GM18519 (cell line): ENCODE results near the gene CLEC1B.
"Not testable (repeated sequence)": the region's sequence is repeated elsewhere in the genome, so short reads cannot be mapped to it uniquely, and the experiment has no call there.

Experiments
- ATAC-seq: cut with Tn5 transposase; IDR thresholded peaks from one replicate; pipeline ENCODE4 v1.9.1; 2021; ENCODE audit warnings: mild to moderate bottlenecking, moderate library complexity; ENCODE audit not compliant: unreplicated experiment, low FRiP score

Gene CLEC1B

DNA sequence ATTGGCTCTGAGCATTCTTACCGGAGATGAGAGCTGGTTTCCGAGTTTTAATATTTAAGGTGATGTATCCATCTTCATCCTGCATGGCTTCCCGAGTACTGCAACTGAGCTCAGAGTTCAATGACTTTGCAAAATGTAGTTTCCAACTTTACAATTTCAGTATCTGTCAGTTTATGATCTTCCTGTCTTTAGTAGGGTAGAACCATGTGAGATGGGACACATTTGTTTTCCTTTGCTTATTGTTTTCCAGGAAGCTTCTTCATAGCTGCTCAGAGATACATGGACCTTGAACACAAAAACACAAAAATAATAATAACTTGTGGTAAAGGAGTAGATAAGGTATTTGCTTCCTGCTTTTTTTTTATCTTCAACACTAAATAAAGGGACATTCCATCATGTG is at the start of gene CLEC1B:
CLEC1B (minus strand) TSS at position 106 of the 400 bp plus-strand sequence; CDS start at position 85, 21 bp downstream.
- no peak for ATAC-seq

DNA sequence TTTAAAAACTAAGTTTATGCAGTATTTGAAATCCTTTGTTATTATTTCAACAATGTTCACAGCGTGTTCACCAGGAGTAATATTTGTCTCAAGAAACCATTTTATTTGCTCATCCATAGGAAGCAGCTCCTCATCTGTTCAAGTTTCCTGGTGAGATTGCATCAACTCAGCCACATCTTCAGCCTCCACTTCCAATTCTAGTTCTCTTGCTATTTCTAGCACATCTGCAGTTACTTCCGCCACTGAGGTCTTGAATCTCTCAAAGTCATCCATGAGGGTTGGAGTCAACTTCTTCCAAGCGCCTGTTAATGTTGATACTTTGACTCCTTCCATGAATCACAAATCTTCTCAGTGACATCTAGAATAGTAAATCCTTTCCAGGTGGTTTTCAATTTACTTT is 49.6 kb upstream of the CLEC1B start:
- no peak for ATAC-seq

DNA sequence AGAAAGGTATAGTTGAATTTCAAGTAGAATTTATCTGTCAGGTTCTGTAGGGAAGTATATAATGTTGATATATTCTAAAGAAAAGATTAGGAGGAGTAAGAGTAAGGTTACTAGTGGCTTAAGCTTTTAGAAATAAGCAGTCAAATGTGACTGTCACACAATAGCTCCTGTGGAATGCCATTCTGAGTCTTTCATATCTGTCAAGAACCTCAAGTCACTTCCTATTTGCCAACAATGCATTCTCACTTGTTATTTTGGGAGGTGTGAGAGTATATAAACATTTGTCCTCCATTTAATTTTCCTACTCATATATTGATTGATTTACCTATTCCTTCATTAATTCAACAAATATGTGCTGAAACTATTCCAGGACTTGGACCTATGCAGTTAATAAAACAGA is 43.2 kb upstream of the CLEC1B start:
- ATAC-seq: no peak

- ATAC-seq: no peak
These were observed 35.0 kb upstream of the CLEC1B start for GRCh38 chr12:10033783-10034545.

GRCh38 chr12:10031771-10032175 is 32.9 kb upstream of the CLEC1B start:
- no peak for ATAC-seq

GRCh38 chr12:10031321-10031720 is 32.4 kb upstream of the CLEC1B start:
- ATAC-seq: no peak

- no peak for ATAC-seq
These were observed 31.5 kb upstream of the CLEC1B start, which contains the start of gene CLEC9A for GRCh38 chr12:10030446-10030845. CLEC9A (plus strand) TSS chr12:10030682; CDS start chr12:10052688, 22,006 bp downstream.

DNA sequence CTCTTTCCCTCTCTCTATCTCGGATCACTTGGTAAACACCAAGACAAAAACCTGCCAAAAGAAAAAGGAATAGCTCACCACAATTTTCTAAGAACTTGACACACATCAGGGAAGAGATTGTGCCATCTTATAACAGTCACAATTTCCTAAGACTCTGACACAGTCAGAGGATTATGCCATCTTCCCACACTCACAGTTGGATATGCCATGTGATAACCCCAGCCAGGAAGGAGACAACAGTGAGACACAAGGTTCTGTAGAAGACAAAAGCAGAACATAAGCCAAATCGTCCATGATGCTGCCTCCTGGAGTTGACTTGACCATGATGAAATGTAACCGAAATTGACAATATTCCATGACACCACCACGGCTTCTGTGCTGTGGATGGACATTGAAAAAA is 28.8 kb upstream of the CLEC1B start:
- no peak for ATAC-seq

DNA sequence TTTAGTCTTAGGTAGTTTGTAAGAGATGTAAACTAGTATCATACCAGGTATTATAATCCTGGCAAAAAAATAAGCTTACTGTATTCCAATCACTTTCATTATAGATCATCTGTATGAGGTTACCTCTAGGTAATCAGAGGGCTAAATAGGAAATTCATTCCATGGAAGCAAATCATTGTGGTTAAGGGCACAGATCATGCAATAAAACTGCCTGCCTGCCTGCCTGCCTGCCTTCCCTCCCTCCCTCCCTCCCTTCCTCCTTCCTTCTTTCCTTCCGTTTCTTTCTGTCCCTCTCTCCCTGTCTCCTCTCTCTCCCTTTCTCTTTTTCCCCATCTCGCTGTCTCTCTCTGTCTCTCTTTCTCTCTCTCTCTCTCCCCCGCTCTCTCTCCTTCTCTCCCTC is 28.4 kb upstream of the CLEC1B start:
- ATAC-seq: no peak

DNA sequence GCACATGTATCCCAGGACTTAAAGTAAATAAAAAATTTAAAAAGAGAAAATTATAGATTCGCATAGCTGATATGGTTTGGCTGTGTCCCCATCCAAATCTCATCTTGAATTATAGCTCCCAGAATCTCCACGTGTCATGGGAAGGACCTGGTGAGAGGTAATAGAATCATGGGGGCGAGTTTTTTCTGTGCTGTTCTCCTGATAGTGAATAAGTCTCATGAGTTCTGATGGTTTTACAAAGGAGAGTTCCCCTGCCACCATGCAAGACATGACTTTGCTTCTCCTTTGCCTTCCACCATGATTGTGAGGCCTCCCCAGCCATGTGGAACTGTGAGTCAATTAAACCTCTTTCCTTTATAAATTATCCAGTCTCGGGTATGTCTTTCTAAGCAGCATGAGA is 27.7 kb upstream of the CLEC1B start:
- ATAC-seq: not testable (repeated sequence)

DNA sequence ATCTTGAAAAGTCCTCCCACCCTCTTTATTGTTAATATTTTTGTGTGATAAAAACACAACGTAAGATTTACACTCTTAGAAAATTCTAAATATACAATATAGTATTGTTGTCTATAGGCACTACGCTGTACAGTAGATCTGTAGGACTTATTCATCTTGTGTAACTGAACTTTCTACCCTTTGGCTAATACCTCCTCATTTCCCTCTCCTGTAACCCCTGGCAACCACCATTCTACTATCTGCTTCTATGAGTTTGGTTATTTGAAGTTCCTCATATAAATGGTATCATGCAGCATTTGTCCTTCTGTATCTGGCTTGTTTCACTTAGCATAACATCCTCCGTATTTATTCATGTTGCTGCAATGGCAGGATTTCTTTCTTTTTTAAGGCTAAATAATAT is 26.3 kb upstream of the CLEC1B start:
- ATAC-seq: no peak

DNA sequence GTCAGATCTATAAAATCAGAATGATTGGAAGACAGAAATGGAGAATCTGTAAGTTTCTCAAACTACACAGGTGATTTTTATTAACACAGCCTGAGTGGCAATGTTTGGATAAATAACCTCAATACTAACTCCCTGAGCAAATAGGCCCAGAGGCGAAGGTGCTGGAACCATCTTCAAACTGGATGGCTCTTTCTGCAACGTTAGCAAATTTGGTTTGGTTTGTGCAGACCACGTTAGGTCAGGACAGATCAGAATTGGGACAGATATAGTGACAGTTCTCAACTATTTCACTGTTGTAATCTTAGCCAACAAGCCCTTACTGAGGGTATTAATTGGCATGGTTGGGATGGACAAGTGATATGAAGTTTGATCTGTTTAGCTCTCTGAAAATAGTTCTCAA is 22.4 kb upstream of the CLEC1B start:
- ATAC-seq: no peak

DNA sequence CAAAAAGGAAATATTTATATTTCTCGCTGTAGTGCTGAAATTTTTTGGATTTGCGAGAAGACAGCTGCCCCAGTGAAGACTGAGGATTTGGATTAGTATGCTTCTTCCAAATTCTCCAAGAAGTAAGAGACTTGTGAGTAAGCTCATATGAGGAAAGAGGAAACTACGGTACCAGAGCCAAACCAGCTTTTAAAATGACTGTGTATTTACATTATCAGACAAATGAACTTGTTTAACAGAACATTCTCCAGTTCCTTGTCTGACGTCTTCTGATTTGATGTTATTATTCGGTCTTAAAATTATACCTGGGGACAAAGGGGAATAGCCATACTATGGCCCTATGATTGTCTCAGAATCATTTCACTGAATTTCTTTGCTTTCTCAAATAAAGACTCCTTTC is 19.5 kb upstream of the CLEC1B start:
- ATAC-seq: no peak

DNA sequence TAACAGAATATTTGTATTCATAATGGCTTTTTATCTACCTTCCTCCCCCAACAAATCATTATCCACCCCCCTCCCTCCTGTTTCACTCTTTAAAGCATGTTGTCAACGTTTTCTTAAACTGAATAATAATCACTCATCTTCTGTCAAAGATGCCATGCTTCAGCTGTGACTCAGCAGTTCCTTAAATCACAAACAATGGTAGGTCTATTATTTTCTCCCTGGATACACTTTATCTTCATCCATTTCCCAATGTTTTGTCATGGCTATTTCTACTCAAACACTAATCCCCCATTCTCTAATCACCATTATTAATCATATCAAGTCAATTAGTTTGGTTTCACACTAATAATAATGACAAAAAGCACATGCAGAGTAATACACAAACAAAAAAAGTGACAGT is 18.0 kb upstream of the CLEC1B start:
- ATAC-seq: no peak

- ATAC-seq: no peak
These were observed 16.5 kb upstream of the CLEC1B start for GRCh38 chr12:10015450-10015849.

DNA sequence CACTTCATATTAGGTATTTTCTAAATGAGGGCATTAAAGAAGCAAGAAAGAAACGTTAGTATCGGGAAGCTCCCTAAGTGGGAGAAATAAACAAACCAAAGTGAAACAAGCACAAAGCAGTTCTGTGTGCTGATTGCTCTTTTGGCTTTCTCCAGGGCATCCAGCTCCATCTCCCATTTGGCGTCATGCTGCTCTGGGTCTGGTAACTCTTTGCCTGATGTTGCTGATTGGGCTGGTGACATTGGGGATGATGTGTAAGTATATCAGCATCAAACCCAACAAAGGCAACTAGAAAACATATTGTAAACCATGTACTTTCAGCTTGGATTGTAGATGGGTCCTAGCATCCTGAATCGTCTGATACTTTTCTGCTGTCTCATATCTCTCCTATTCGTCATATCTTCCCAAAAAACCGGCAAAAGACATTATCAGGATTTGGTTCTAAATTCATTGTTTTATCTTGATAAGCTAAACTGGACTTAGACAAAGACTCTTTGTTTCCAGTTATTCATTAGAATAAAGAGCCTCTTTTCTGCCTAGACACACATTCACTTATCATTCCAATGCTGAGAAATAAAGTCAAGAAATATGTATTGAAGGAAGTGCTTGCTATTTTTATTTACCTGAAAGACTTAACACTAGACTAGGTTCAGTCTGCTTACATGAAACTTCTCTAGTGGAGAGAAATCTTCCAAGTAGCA is 13.9 kb upstream of the CLEC1B start:
- ATAC-seq: no peak

DNA sequence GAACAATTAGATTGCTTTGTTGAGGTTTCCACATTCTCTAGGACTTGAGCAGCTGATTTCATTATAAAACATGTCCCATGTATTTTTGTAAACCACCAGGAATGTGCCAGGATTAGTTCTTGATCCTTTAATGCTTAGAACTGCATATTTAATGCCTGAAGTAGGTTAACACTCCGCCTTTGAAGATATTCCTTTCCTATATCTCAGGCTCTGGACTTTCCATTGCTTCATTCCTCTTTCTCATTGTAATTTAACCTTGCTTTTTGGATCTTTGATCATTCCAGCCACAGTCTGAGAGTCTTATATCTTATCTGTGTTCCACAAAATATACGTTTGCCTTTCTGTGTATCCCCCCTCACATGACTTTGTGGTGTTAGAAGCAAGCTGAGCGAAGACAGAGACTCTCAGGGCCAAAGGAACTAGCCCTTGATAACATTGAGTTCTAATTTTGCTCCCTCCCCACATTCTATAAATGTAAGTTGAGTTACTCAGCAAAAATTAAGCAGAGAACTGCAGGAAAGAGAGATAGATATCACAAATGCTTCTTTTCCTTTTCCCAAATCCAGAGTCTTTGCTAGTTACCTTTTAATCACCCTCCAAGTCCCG is 2.4 kb upstream of the CLEC1B start:
- no peak for ATAC-seq

DNA sequence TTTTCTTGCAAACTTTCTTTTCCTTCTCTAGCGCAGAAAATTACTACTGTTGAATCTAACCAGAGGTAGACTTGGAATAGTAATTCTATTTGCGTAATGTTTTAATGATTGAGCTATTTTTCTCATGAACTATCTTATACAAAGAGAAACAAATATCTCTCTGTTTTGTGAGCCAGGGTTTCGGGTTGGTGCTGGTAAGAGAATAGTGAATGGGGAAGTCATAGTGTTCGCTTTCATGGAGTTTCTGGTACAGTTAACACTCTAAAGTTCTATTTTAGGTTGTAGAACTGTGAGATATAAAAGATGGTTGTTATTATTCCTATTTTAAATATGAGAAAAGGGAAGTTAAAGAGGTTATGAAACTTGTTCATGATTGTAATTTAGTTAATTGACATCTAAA is 6.6 kb downstream of the CLEC1B start:
- ATAC-seq: no peak

GRCh38 chr12:9991876-9992275 is 7.0 kb downstream of the CLEC1B start:
- ATAC-seq: no peak

GRCh38 chr12:9980126-9980525 is 18.8 kb downstream of the CLEC1B start:
- no peak for ATAC-seq

DNA sequence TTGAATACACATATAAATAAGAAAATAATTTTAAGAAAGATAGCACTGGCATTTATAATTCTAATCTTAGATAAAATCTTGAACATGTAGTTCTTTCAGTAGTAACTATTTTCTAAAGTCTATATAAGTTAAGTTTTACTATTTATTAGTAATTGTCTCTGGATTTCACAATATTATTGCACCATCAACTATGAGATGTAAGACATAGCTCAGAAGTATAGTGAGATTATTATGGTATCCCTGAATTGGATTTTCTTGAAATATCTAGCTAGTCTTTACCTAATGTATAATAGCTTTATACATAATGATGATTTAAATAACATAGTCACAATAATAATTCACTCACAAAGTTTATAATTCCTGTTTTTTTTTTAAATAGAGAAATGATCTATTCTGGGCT is 21.0 kb downstream of the CLEC1B start:
- no peak for ATAC-seq

GRCh38 chr12:9976626-9977025 is 22.3 kb downstream of the CLEC1B start:
- ATAC-seq: not testable (repeated sequence)
